K562 (cell line): ENCODE measurements around the gene C1QC. TPM values are rescaled to one million over a fixed set of nuclear protein-coding genes. Genes with fewer than 3 reads are reported as not detected.

Experiments used
- CBFA2T3 ChIP-seq: fragments of 450-650 bp; IDR thresholded peaks from 2 replicates; pipeline ENCODE4 v1.6.1; 2017
- EHMT2 ChIP-seq: fragments of 450-650 bp; IDR thresholded peaks from 2 replicates; pipeline ENCODE4 v1.6.1; 2018; ENCODE audit warnings: antibody characterized with exemption
- ELF4 ChIP-seq: fragments of 450-650 bp; formaldehyde crosslinking; IDR thresholded peaks from 2 replicates; pipeline ENCODE4 v1.4.0; 2022; ENCODE audit warnings: missing genetic modification characterization
- IRF9 ChIP-seq: fragments of 450-650 bp; IDR thresholded peaks from 2 replicates; pipeline ENCODE4 v1.6.1; 2016; ENCODE audit warnings: missing biosample characterization, missing genetic modification characterization
- L3MBTL2 ChIP-seq: fragments of 450-650 bp; IDR thresholded peaks from 2 replicates; pipeline ENCODE4 v1.6.1; 2016; ENCODE audit warnings: mild to moderate bottlenecking, moderate library complexity
- MCM2 ChIP-seq: fragments of 450-650 bp; IDR thresholded peaks from 2 replicates; pipeline ENCODE4 v1.6.1; 2017; ENCODE audit warnings: low read depth, mild to moderate bottlenecking
- MTA1 ChIP-seq: fragments of 450-650 bp; IDR thresholded peaks from 2 replicates; pipeline ENCODE4 v1.6.1; 2017; ENCODE audit warnings: borderline replicate concordance
- OTX1 ChIP-seq: fragments of 450-650 bp; formaldehyde crosslinking; IDR thresholded peaks from 2 replicates; pipeline ENCODE4 v1.4.0; 2022; ENCODE audit warnings: mild to moderate bottlenecking
- SFPQ ChIP-seq: fragments of 200-400 bp; formaldehyde crosslinking; IDR thresholded peaks from 2 replicates; pipeline ENCODE4 v1.6.1; 2017; ENCODE audit warnings: mild to moderate bottlenecking, low read depth, low read length, moderate library complexity
- THRB ChIP-seq: fragments of 450-650 bp; formaldehyde crosslinking; conservative IDR thresholded peaks from 2 replicates; pipeline ENCODE4 v1.4.0; 2022; ENCODE audit warnings: mild to moderate bottlenecking, missing genetic modification characterization
- USF1 ChIP-seq: sonication (generic); formaldehyde crosslinking; IDR thresholded peaks from 2 replicates; pipeline ENCODE4 v1.9.0; 2022; ENCODE audit warnings: mild to moderate bottlenecking, missing genetic modification reagents
- ZBTB26 ChIP-seq: fragments of 450-650 bp; formaldehyde crosslinking; IDR thresholded peaks from 2 replicates; pipeline ENCODE4 v1.4.0; 2022; ENCODE audit warnings: missing genetic modification characterization
- ZC3H8 ChIP-seq: fragments of 450-650 bp; IDR thresholded peaks from 2 replicates; pipeline ENCODE4 v1.6.1; 2017
- ZEB2 ChIP-seq: fragments of 450-650 bp; IDR thresholded peaks from 2 replicates; pipeline ENCODE4 v1.6.1; 2016
- ZNF12 ChIP-seq: sonication (generic); formaldehyde crosslinking; IDR thresholded peaks from 2 replicates; pipeline ENCODE4 v1.4.0; 2020; ENCODE audit warnings: mild to moderate bottlenecking, missing genetic modification reagents
- ZNF512 ChIP-seq: IDR thresholded peaks from 2 replicates; pipeline ENCODE4 v1.6.1; 2016; ENCODE audit warnings: missing genetic modification characterization, missing compliant biosample characterization
- polyA plus RNA-seq, 8 experiments: library from polyadenylated mRNA; depleted of rRNA in 4 of 8; stranded (reverse) in 5 of 8; unstranded in 3 of 8; fragments of >200 nt; fragmentation: Nextera tagmentation in 2 of 8; fragmentation: Illumina TruSeq in 1 of 8; extraction: Ambion mirVana in 2 of 8; extraction: Trizol in 1 of 8; gene quantifications; 2 replicates each; pipeline versions ENCODE4 v1.2.1 to v1.2.3, GENCODE V29; 2011 to 2014; ENCODE audit warnings: inconsistent platforms in 1 of 8, missing spikeins in 1 of 8
- total RNA-seq, 7 experiments: library from RNA; depleted of rRNA in 6 of 7; stranded (reverse); fragments of >200 nt in 6 of 7; fragmentation: Illumina TruSeq in 2 of 7; extraction: Trizol in 2 of 7; gene quantifications; 2 replicates each; pipeline versions ENCODE4 v1.2.1 to v1.2.3, GENCODE V29; 2011 to 2021; ENCODE audit warnings: low replicate concordance in 1 of 7

Gene C1QC
- total and polyA plus RNA-seq, 9 of the 15 experiments (the other 6 are each of a cell fraction or from before 2014, with no cell fraction given) = 0.69 TPM; not detected in 8

- 0 out of 2 replicates have a peak, but pooled peaks have one; percentile 26 for TF ChIP-seq EHMT2
- no peak for TF ChIP-seq IRF9 (tag)
- no peak for TF ChIP-seq CBFA2T3
- peak; percentile 38; the same call in 1 of the 2 replicates for TF ChIP-seq L3MBTL2
- no peak for TF ChIP-seq MCM2
- TF ChIP-seq ZNF512 (tag) = peak; percentile 92
- no peak for TF ChIP-seq ZNF12 (CRISPR knock-in tag)
- TF ChIP-seq SFPQ = no peak
- no peak for TF ChIP-seq ZEB2
- peak; percentile 58 for TF ChIP-seq MTA1
- TF ChIP-seq THRB (CRISPR knock-in tag) = peak; percentile 80; the same call in 1 of the 2 replicates
- peak; percentile 89 for TF ChIP-seq USF1 (CRISPR knock-in tag)
- TF ChIP-seq ZBTB26 (CRISPR knock-in tag) = peak; percentile 78; the same call in 1 of the 2 replicates
- TF ChIP-seq OTX1 (CRISPR knock-in tag) = peak; percentile 64; the same call in 1 of the 2 replicates
- TF ChIP-seq ELF4 (CRISPR knock-in tag) = peak; percentile 42; the same call in 1 of the 2 replicates
- no peak for TF ChIP-seq ZC3H8
Observed at GRCh38 chr1:22600071-22600816, 43.2 kb upstream of the C1QC start (continued).
